Smooth muscle cell (in vitro differentiated cells): Measurements from ENCODE around the gene RPS21. TPM values are rescaled to one million over a fixed set of nuclear protein-coding genes. Genes with fewer than 3 reads are reported as not detected.

Experiments used
- DNase-seq: peaks from one replicate; lab custom pipeline; 2025; ENCODE audit not compliant: unreplicated experiment; lab: John Stamatoyannopoulos, UW
- H2AFZ ChIP-seq: fragments of 200-600 bp; sonication (generic); 2 replicates; pipeline ENCODE4 v1.6.0; 2016; ENCODE audit warnings: antibody characterized with exemption, low read depth, mild to moderate bottlenecking
- H3F3A ChIP-seq: fragments of 200-600 bp; sonication (generic); 2 replicates; pipeline ENCODE4 v1.6.0; 2017; ENCODE audit warnings: antibody characterized with exemption, low read depth
- H3K27ac ChIP-seq: fragments of 200-600 bp; sonication (generic); 2 replicates; pipeline ENCODE4 v1.5.1; 2016; ENCODE audit warnings: low read depth, mild to moderate bottlenecking
- H3K27me3 ChIP-seq: fragments of 200-600 bp; sonication (generic); 2 replicates; pipeline ENCODE4 v1.6.1; 2016; ENCODE audit warnings: low read depth, mild to moderate bottlenecking
- H3K36me3 ChIP-seq: fragments of 200-600 bp; sonication (generic); 2 replicates; pipeline ENCODE4 v1.5.1; 2016; ENCODE audit warnings: low read depth
- H3K4me1 ChIP-seq: fragments of 200-600 bp; sonication (generic); 2 replicates; pipeline ENCODE4 v1.5.1; 2016; ENCODE audit warnings: low read depth
- H3K4me2 ChIP-seq: fragments of 200-600 bp; sonication (generic); 2 replicates; pipeline ENCODE4 v1.6.0; 2016; ENCODE audit warnings: mild to moderate bottlenecking
- H3K4me3 ChIP-seq: fragments of 200-600 bp; sonication (generic); 2 replicates; pipeline ENCODE4 v1.5.1; 2016; ENCODE audit warnings: mild to moderate bottlenecking
- H3K79me2 ChIP-seq: fragments of 200-600 bp; sonication (generic); 2 replicates; pipeline ENCODE4 v1.6.0; 2016; ENCODE audit warnings: low read depth, mild to moderate bottlenecking
- H3K9ac ChIP-seq: fragments of 200-600 bp; sonication (generic); 2 replicates; pipeline ENCODE4 v1.6.0; 2016; ENCODE audit warnings: low read depth
- H3K9me3 ChIP-seq: fragments of 200-600 bp; sonication (generic); replicated peaks from 2 replicates; pipeline ENCODE4 v1.5.1; 2016; ENCODE audit warnings: low read depth
- H4K20me1 ChIP-seq: fragments of 200-600 bp; sonication (generic); 2 replicates; pipeline ENCODE4 v1.6.0; 2016; ENCODE audit warnings: low read depth
- CTCF ChIP-seq: fragments of 200-600 bp; sonication (generic); IDR thresholded peaks from 2 replicates; pipeline ENCODE4 v1.5.1; 2017; ENCODE audit warnings: borderline replicate concordance, mild to moderate bottlenecking, antibody characterized with exemption; ENCODE audit not compliant: insufficient read depth, poor library complexity, severe bottlenecking
- WGBS: methylation state at CpG from one replicate; pipeline ENCODE4 v1.1.7; 2016; ENCODE audit warnings: low lambda C conversion rate; 5-methylcytosine and 5-hydroxymethylcytosine counted together
- polyA plus RNA-seq: library from polyadenylated mRNA; unstranded; fragments of >200 nt; fragmentation: Nextera tagmentation; extraction: Ambion mirVana; gene quantifications from 2 replicates; pipeline ENCODE4 v1.2.1, GENCODE V29; 2016
- total RNA-seq: library from RNA; depleted of rRNA; stranded (reverse); fragments of >200 nt; gene quantifications from 2 replicates; pipeline ENCODE4 v1.2.3, GENCODE V29; 2014

The RPS21 gene
- total and polyA plus RNA-seq, 2 experiments from 2014 or later, result 438 to 4,082 TPM

- Histone ChIP-seq H3K4me3 (no peak overlapping the region), H3K27me3 (no peaks in the 10 kb centered on the region), H3K9me3 (no peaks in the 10 kb centered on the region), H3K4me2 (no peak overlapping the region), H3F3A (no peaks in the 10 kb centered on the region), H2AFZ (no peak overlapping the region), H3K79me2 (no peaks in the 10 kb centered on the region), H3K4me1 (peaks cover 3% of the 10 kb centered on the region), H3K27ac (no peak overlapping the region), H4K20me1 (no peaks in the 10 kb centered on the region), H3K9ac (no peak overlapping the region), H3K36me3 (no peaks in the 10 kb centered on the region)
- 86% methylated on average over 23 of the region's 23 CpGs for WGBS
- no peak for DNase-seq
- TF ChIP-seq CTCF, result no peak
Measured at GRCh38 chr20:62430866-62431447, 44.1 kb downstream of the RPS21 start.

- no peak for DNase-seq
- H3K9me3 ChIP-seq, result no peaks in the 10 kb centered on the region
- H4K20me1 ChIP-seq, result no peaks in the 10 kb centered on the region
- no peak overlapping the region for H3K27ac ChIP-seq
- no peak overlapping the region for H3K9ac ChIP-seq
- H3K4me2 ChIP-seq, result peak overlapping the region; percentile 66
- no peaks in the 10 kb centered on the region for H3F3A ChIP-seq
- no peaks in the 10 kb centered on the region for H3K27me3 ChIP-seq
- H2AFZ ChIP-seq, result no peak overlapping the region
- 29% methylated on average over 32 of the region's 32 CpGs for WGBS
- H3K4me3 ChIP-seq, result no peak overlapping the region
- no peaks in the 10 kb centered on the region for H3K4me1 ChIP-seq
- TF ChIP-seq CTCF, result no peak
- H3K36me3 ChIP-seq, result no peaks in the 10 kb centered on the region
- no peaks in the 10 kb centered on the region for H3K79me2 ChIP-seq
Measured at GRCh38 chr20:62433658-62434497, 47.0 kb downstream of the RPS21 start.

GRCh38 chr20:62436692-62437091 is 49.8 kb downstream of the RPS21 start:
- WGBS, result 98% methylated on average over 3 of the region's 3 CpGs

More at GRCh38 chr20:62436692-62437091, 49.8 kb downstream of the RPS21 start:
- no peaks in the 10 kb centered on the region for H3K36me3 ChIP-seq
- H3K79me2 ChIP-seq, result no peaks in the 10 kb centered on the region
- no peaks in the 10 kb centered on the region for H3F3A ChIP-seq
- no peak overlapping the region for H3K27ac ChIP-seq
- no peak for TF ChIP-seq CTCF
- H4K20me1 ChIP-seq, result no peaks in the 10 kb centered on the region
- H3K9ac ChIP-seq, result no peak overlapping the region
- H3K4me3 ChIP-seq, result no peak overlapping the region
- H3K27me3 ChIP-seq, result no peaks in the 10 kb centered on the region
- H3K4me1 ChIP-seq, result no peaks in the 10 kb centered on the region
- no peak overlapping the region for H3K4me2 ChIP-seq
- H3K9me3 ChIP-seq, result no peaks in the 10 kb centered on the region
- DNase-seq, result no peak
- H2AFZ ChIP-seq, result no peak overlapping the region
